HepG2 (cell line): ENCODE data around the gene MRPS5. TPM values are rescaled to one million over a fixed set of nuclear protein-coding genes. Genes with fewer than 3 reads are reported as not detected.
A peak's percentile ranks its signal among the peaks of the same experiment; 100 is the strongest.

Experiments
- BRCA1 ChIP-seq: sonication (generic); formaldehyde crosslinking; IDR thresholded peaks from 2 replicates; pipeline ENCODE4 v1.4.0; 2020; ENCODE audit warnings: missing genetic modification reagents
- ETV5 ChIP-seq: IDR thresholded peaks from 2 replicates; pipeline ENCODE4 v1.6.1; 2018; ENCODE audit warnings: missing biosample characterization, missing genetic modification reagents, inconsistent platforms, borderline replicate concordance
- FOXA1 ChIP-seq, 2 experiments: fragments of 450-650 bp in 1 of 2; sonication (generic) in 1 of 2; formaldehyde crosslinking in 1 of 2; IDR thresholded peaks; 2 replicates each; pipeline versions ENCODE4 v1.4.0 to v1.6.1; 2016 to 2020; ENCODE audit warnings: missing genetic modification reagents in 1 of 2
- KDM5B ChIP-seq: sonication (generic); formaldehyde crosslinking; IDR thresholded peaks from 2 replicates; pipeline ENCODE4 v1.4.0; 2020; ENCODE audit warnings: missing genetic modification reagents, mild to moderate bottlenecking, borderline replicate concordance
- NR2F6 ChIP-seq, 2 experiments: IDR thresholded peaks; 2 replicates each; pipeline ENCODE4 v1.6.1; 2016; ENCODE audit warnings: antibody characterized with exemption in 1 of 2, mild to moderate bottlenecking in 1 of 2
- POGZ ChIP-seq: sonication (generic); formaldehyde crosslinking; IDR thresholded peaks from 2 replicates; pipeline ENCODE4 v1.4.0; 2020; ENCODE audit warnings: mild to moderate bottlenecking, missing genetic modification reagents
- RFXAP ChIP-seq: sonication (generic); formaldehyde crosslinking; IDR thresholded peaks from 2 replicates; pipeline ENCODE4 v1.4.0; 2020; ENCODE audit warnings: missing genetic modification reagents, borderline replicate concordance
- SOX5 ChIP-seq: IDR thresholded peaks from 2 replicates; pipeline ENCODE4 v1.6.1; 2016; ENCODE audit warnings: borderline replicate concordance
- SOX6 ChIP-seq, 2 experiments: fragments of 450-650 bp in 1 of 2; sonication (generic) in 1 of 2; formaldehyde crosslinking in 1 of 2; IDR thresholded peaks; 2 replicates each; pipeline versions ENCODE4 v1.4.0 to v1.6.1; 2017 to 2020; ENCODE audit warnings: antibody characterized with exemption in 1 of 2, mild to moderate bottlenecking in 1 of 2, missing genetic modification reagents in 1 of 2
- TAF1 ChIP-seq: sonication (generic); formaldehyde crosslinking; IDR thresholded peaks from 2 replicates; pipeline ENCODE4 v1.4.0; 2020; ENCODE audit warnings: missing genetic modification reagents
- XRCC5 ChIP-seq: fragments of 200-400 bp; formaldehyde crosslinking; optimal IDR thresholded peaks from 2 replicates; pipeline ENCODE3; 2017; ENCODE audit warnings: mild to moderate bottlenecking, low read length
- ZNF264 ChIP-seq: sonication (generic); formaldehyde crosslinking; IDR thresholded peaks from 2 replicates; pipeline ENCODE4 v1.4.0; 2020; ENCODE audit warnings: missing genetic modification reagents
- ZNF274 ChIP-seq: sonication (generic); formaldehyde crosslinking; IDR thresholded peaks from 2 replicates; pipeline ENCODE4 v1.5.1; 2020; ENCODE audit warnings: mild to moderate bottlenecking, missing genetic modification reagents
- ZSCAN30 ChIP-seq: sonication (generic); formaldehyde crosslinking; IDR thresholded peaks from 2 replicates; pipeline ENCODE4 v1.5.0; 2020; ENCODE audit warnings: mild to moderate bottlenecking, missing genetic modification reagents
- polyA plus RNA-seq, 8 experiments: library from polyadenylated mRNA; depleted of rRNA in 3 of 8; stranded (reverse) in 7 of 8; unstranded in 1 of 8; fragments of >200 nt; fragmentation: Illumina TruSeq in 4 of 8; extraction: Trizol in 4 of 8; gene quantifications; 2 replicates each; pipeline versions ENCODE4 v1.2.1 to v1.2.3, GENCODE V29; 2011 to 2016; ENCODE audit warnings: low read depth in 4 of 8, missing spikeins in 1 of 8, mixed read lengths in 1 of 8; ENCODE audit not compliant: insufficient read depth in 1 of 8
- total RNA-seq, 5 experiments: library from RNA; depleted of rRNA; stranded (reverse); fragments of >200 nt; fragmentation: Illumina TruSeq; extraction: Trizol; gene quantifications; 2 replicates each; pipeline ENCODE4 v1.2.3, GENCODE V29; 2016; ENCODE audit warnings: low read depth in 1 of 5
- TF ChIP-seq, protein P1 (sequence below): sonication (generic); formaldehyde crosslinking; IDR thresholded peaks from 2 replicates; pipeline ENCODE4 v1.4.0; 2020; ENCODE audit warnings: missing genetic modification reagents, borderline replicate concordance
- TF ChIP-seq, protein P2 (sequence below): sonication (generic); formaldehyde crosslinking; IDR thresholded peaks from 2 replicates; pipeline ENCODE4 v1.4.0; 2020; ENCODE audit warnings: missing genetic modification reagents
- TF ChIP-seq, protein P3 (sequence below), 2 experiments: sonication (generic) in 1 of 2; formaldehyde crosslinking in 1 of 2; IDR thresholded peaks; 2 replicates each; pipeline versions ENCODE4 v1.4.0 to v1.6.1; 2016 to 2020; ENCODE audit warnings: borderline replicate concordance in 1 of 2, low read depth in 1 of 2, mild to moderate bottlenecking in 1 of 2, missing genetic modification reagents in 1 of 2
- TF ChIP-seq, protein P4 (sequence below): sonication (generic); formaldehyde crosslinking; IDR thresholded peaks from 2 replicates; pipeline ENCODE4 v1.4.0; 2020; ENCODE audit warnings: missing genetic modification reagents

MRPS5 gene
- total and polyA plus RNA-seq, 2 of the 13 experiments (the other 11 are each of a cell fraction or from before 2014, with no cell fraction given), result 98.8 to 134 TPM

DNA sequence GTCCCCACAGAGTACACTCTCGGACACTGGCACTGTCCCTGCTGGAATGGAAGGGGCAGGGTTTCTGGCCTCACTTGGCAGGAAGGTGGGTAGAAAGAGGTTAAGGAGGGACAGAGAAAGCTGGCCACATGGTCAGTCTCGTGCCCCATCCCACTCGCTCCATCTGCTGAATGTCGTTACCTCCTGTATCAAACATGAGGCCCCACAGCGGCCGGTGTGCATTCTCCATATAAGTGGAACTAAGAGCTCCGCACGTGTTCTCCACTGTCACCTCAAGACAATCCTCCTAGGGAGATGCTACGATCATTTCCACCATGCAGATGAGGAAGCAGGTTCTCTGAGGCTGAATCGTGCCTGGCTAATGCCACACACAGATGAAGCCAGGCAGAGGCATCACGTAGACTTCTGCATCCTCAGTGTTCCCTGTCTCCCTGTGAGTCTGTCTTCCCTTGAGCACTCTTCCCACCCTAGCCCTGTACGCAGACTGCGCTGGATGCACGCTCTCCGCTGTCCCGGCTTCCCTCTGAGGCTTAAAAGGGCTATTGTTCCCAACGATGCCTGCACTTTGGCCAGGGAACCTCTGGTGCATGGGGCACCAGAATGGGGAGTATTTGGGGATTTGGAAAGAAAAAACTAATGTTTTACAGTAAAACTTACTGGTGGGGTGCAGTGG, 61.0 kb downstream of the MRPS5 start (continued):
- TF ChIP-seq, protein P1, sequence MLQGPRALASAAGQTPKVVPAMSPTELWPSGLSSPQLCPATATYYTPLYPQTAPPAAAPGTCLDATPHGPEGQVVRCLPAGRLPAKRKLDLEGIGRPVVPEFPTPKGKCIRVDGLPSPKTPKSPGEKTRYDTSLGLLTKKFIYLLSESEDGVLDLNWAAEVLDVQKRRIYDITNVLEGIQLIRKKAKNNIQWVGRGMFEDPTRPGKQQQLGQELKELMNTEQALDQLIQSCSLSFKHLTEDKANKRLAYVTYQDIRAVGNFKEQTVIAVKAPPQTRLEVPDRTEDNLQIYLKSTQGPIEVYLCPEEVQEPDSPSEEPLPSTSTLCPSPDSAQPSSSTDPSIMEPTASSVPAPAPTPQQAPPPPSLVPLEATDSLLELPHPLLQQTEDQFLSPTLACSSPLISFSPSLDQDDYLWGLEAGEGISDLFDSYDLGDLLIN, result no peak
- TF ChIP-seq FOXA1 (IDR thresholded peaks at IDR 0.05), result no peak
- TF ChIP-seq FOXA1 (CRISPR knock-in tag; IDR thresholded peaks at IDR 0.05), result 0 out of 2 replicates have a peak, but pooled peaks have one; percentile 2
- TF ChIP-seq TAF1 (CRISPR knock-in tag), result peak; percentile 42; the same call in 1 of the 2 replicates
- TF ChIP-seq BRCA1, result no peak
- TF ChIP-seq, protein P2, sequence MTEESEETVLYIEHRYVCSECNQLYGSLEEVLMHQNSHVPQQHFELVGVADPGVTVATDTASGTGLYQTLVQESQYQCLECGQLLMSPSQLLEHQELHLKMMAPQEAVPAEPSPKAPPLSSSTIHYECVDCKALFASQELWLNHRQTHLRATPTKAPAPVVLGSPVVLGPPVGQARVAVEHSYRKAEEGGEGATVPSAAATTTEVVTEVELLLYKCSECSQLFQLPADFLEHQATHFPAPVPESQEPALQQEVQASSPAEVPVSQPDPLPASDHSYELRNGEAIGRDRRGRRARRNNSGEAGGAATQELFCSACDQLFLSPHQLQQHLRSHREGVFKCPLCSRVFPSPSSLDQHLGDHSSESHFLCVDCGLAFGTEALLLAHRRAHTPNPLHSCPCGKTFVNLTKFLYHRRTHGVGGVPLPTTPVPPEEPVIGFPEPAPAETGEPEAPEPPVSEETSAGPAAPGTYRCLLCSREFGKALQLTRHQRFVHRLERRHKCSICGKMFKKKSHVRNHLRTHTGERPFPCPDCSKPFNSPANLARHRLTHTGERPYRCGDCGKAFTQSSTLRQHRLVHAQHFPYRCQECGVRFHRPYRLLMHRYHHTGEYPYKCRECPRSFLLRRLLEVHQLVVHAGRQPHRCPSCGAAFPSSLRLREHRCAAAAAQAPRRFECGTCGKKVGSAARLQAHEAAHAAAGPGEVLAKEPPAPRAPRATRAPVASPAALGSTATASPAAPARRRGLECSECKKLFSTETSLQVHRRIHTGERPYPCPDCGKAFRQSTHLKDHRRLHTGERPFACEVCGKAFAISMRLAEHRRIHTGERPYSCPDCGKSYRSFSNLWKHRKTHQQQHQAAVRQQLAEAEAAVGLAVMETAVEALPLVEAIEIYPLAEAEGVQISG, result peak; percentile 33; the same call in 1 of the 2 replicates
- TF ChIP-seq POGZ (CRISPR knock-in tag), result peak; percentile 41; the same call in 1 of the 2 replicates
- 0 out of 2 replicates have a peak, but pooled peaks have one; percentile 15 for TF ChIP-seq RFXAP (CRISPR knock-in tag)
- TF ChIP-seq ZNF264 (CRISPR knock-in tag), result no peak
- no peak for TF ChIP-seq NR2F6 (IDR thresholded peaks at IDR 0.05)
- peak; percentile 8; the same call in 1 of the 2 replicates for TF ChIP-seq NR2F6 (CRISPR knock-in tag; IDR thresholded peaks at IDR 0.05)
- TF ChIP-seq ZSCAN30, result no peak
- 0 out of 2 replicates have a peak, but pooled peaks have one; percentile 9 for TF ChIP-seq ZNF274 (CRISPR knock-in tag)
- peak; percentile 73; the same call in 1 of the 2 replicates for TF ChIP-seq SOX5 (CRISPR knock-in tag)
- TF ChIP-seq, protein P3, sequence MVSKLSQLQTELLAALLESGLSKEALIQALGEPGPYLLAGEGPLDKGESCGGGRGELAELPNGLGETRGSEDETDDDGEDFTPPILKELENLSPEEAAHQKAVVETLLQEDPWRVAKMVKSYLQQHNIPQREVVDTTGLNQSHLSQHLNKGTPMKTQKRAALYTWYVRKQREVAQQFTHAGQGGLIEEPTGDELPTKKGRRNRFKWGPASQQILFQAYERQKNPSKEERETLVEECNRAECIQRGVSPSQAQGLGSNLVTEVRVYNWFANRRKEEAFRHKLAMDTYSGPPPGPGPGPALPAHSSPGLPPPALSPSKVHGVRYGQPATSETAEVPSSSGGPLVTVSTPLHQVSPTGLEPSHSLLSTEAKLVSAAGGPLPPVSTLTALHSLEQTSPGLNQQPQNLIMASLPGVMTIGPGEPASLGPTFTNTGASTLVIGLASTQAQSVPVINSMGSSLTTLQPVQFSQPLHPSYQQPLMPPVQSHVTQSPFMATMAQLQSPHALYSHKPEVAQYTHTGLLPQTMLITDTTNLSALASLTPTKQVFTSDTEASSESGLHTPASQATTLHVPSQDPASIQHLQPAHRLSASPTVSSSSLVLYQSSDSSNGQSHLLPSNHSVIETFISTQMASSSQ (IDR thresholded peaks at IDR 0.05; ENCODE audit: low read depth), result no peak
- TF ChIP-seq, protein P3 (CRISPR knock-in tag; IDR thresholded peaks at IDR 0.05; ENCODE audit: borderline replicate concordance), result peak; percentile 9; the same call in 1 of the 2 replicates
- TF ChIP-seq, protein P4, sequence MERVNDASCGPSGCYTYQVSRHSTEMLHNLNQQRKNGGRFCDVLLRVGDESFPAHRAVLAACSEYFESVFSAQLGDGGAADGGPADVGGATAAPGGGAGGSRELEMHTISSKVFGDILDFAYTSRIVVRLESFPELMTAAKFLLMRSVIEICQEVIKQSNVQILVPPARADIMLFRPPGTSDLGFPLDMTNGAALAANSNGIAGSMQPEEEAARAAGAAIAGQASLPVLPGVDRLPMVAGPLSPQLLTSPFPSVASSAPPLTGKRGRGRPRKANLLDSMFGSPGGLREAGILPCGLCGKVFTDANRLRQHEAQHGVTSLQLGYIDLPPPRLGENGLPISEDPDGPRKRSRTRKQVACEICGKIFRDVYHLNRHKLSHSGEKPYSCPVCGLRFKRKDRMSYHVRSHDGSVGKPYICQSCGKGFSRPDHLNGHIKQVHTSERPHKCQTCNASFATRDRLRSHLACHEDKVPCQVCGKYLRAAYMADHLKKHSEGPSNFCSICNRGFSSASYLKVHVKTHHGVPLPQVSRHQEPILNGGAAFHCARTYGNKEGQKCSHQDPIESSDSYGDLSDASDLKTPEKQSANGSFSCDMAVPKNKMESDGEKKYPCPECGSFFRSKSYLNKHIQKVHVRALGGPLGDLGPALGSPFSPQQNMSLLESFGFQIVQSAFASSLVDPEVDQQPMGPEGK (CRISPR knock-in tag), result peak; percentile 52
- TF ChIP-seq SOX6 (IDR thresholded peaks at IDR 0.05), result no peak
- peak; percentile 82 for TF ChIP-seq SOX6 (CRISPR knock-in tag; IDR thresholded peaks at IDR 0.05)
- TF ChIP-seq KDM5B, result 0 out of 2 replicates have a peak, but pooled peaks have one; percentile 42
- peak; percentile 15; the same call in 1 of the 2 replicates for TF ChIP-seq ETV5 (CRISPR knock-in tag)
- TF ChIP-seq XRCC5, result peak; percentile 50
